ENCODE measurements around the gene TSPAN10. TPM values are rescaled to one million over a fixed set of nuclear protein-coding genes. Genes with fewer than 3 reads are reported as not detected.

TSPAN10 gene
- total and polyA plus RNA-seq, 2 of the 4 experiments (the other 2 are of a cell fraction), result 1.4 to 4.5 TPM

DNA sequence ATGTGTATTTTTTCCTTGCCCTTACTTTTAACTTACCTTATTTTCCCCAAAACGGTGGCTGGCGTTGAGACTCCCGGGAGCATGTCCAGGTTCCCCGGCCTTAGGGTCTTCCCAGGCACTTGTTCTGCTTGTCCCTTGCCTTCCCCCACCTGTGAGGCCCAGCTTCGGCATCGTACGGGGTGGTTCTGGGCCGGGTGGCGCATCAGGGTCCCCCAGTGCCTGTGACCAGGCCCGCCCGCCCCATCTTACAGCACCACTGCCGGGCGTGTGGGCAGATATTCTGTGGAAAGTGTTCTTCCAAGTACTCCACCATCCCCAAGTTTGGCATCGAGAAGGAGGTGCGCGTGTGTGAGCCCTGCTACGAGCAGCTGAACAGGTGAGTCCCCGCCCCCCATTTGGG is 54.2 kb downstream of the TSPAN10 start:
- ChIA-PET CTCF (no interaction called here), POLR2A (ENCODE audit: unreplicated experiment) (no interaction called here)
- Histone ChIP-seq H3K4ac (ENCODE audit: low read depth, low read length) (no peak overlapping the region), H3K14ac (replicated peaks; ENCODE audit: low read depth, low read length) (no peak overlapping the region), H3K9me1 (ENCODE audit: insufficient read depth, low read length) (no peaks in the 10 kb centered on the region), H3K36me3 (ENCODE audit: control insufficient read depth, insufficient read depth, low read length) (peaks cover 95% of the 10 kb centered on the region), H4K20me1 (ENCODE audit: insufficient read depth, low read length) (peaks cover 81% of the 10 kb centered on the region), H3K18ac (ENCODE audit: low read depth, low read length) (no peak overlapping the region), H2AK5ac (ENCODE audit: low read depth, low read length) (no peak overlapping the region), H4K8ac (ENCODE audit: low read depth in 2 of 2, low read length in 2 of 2) (no peak overlapping the region), H3K56ac (ENCODE audit: extremely low read depth, insufficient read depth, low read length) (no peak overlapping the region), H4K5ac (ENCODE audit: low read depth, low read length) (no peak overlapping the region), H3K4me2 (ENCODE audit: low read depth, low read length) (no peak overlapping the region), H3K27me3 (ENCODE audit: control insufficient read depth, insufficient read depth, low read length) (no peaks in the 10 kb centered on the region), H3K4me3 (ENCODE audit: insufficient read depth, low read depth, low read length) (no peak overlapping the region), H3K27ac (ENCODE audit: insufficient read depth, low read length) (no peak overlapping the region), H3K79me1 (ENCODE audit: low read depth in 1 of 2, low read length in 2 of 2) (peaks cover 8 to 49% of the 10 kb centered on the region in 2 experiments), H2BK15ac (ENCODE audit: low read depth, low read length) (no peak overlapping the region), H4K91ac (ENCODE audit: insufficient read depth, low read depth, low read length) (no peak overlapping the region), H2BK5ac (ENCODE audit: low read depth, low read length, poor library complexity, severe bottlenecking) (no peak overlapping the region), H3K9ac (ENCODE audit: low read depth, low read length) (no peak overlapping the region), H2BK20ac (ENCODE audit: low read depth, low read length) (no peak overlapping the region), H3K9me3 (ENCODE audit: control insufficient read depth, insufficient read depth, low read length) (no peaks in the 10 kb centered on the region), H3K23ac (ENCODE audit: low read depth, low read length) (no peak overlapping the region), H2AK9ac (replicated peaks; ENCODE audit: low read depth, low read length, poor library complexity) (no peak overlapping the region), H2BK120ac (ENCODE audit: low read depth, low read length) (no peak overlapping the region), H3K4me1 (ENCODE audit: control insufficient read depth, insufficient read depth, low read length) (no peaks in the 10 kb centered on the region), H2AFZ (replicated peaks; ENCODE audit: low read length, poor library complexity) (no peak overlapping the region)
- TF ChIP-seq MAZ (IDR thresholded peaks at IDR 0.05; ENCODE audit: borderline replicate concordance, low read depth, low read length) (no peak), CHD1 (IDR thresholded peaks at IDR 0.05; ENCODE audit: low read depth, low read length) (no peak), NFE2L2 (IDR thresholded peaks at IDR 0.05; ENCODE audit: low read depth, low read length) (no peak), MAFK (IDR thresholded peaks at IDR 0.05; ENCODE audit: low read depth, low read length) (no peak), CEBPB (IDR thresholded peaks at IDR 0.05; ENCODE audit: low read depth, low read length) (no peak), RCOR1 (IDR thresholded peaks at IDR 0.05; ENCODE audit: insufficient replicate concordance, low read length) (no peak), MXI1 (IDR thresholded peaks at IDR 0.05; ENCODE audit: borderline replicate concordance, low read depth, low read length) (no peak), RAD21 (IDR thresholded peaks at IDR 0.05; ENCODE audit: low read length) (no peak), RFX5 (IDR thresholded peaks at IDR 0.05; ENCODE audit: low read depth, low read length) (no peak)
- TF ChIP-seq, protein P1, sequence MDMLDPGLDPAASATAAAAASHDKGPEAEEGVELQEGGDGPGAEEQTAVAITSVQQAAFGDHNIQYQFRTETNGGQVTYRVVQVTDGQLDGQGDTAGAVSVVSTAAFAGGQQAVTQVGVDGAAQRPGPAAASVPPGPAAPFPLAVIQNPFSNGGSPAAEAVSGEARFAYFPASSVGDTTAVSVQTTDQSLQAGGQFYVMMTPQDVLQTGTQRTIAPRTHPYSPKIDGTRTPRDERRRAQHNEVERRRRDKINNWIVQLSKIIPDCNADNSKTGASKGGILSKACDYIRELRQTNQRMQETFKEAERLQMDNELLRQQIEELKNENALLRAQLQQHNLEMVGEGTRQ (IDR thresholded peaks at IDR 0.05; ENCODE audit: low read depth, low read length), result no peak
- TF ChIP-seq, protein P2, sequence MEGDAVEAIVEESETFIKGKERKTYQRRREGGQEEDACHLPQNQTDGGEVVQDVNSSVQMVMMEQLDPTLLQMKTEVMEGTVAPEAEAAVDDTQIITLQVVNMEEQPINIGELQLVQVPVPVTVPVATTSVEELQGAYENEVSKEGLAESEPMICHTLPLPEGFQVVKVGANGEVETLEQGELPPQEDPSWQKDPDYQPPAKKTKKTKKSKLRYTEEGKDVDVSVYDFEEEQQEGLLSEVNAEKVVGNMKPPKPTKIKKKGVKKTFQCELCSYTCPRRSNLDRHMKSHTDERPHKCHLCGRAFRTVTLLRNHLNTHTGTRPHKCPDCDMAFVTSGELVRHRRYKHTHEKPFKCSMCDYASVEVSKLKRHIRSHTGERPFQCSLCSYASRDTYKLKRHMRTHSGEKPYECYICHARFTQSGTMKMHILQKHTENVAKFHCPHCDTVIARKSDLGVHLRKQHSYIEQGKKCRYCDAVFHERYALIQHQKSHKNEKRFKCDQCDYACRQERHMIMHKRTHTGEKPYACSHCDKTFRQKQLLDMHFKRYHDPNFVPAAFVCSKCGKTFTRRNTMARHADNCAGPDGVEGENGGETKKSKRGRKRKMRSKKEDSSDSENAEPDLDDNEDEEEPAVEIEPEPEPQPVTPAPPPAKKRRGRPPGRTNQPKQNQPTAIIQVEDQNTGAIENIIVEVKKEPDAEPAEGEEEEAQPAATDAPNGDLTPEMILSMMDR (conservative IDR thresholded peaks at IDR 0.05; ENCODE audit: low read depth, low read length), result no peak
- in situ Hi-C loops (cut with MboI; ENCODE audit: low sequenced_read_pairs), result no loop called here
- dilution Hi-C loops (cut with HindIII; ENCODE audit: low sequenced_read_pairs, unreplicated experiment), result no loop called here
- DNase-seq (no peak), ATAC-seq (ENCODE audit: low read depth) (no peak)
- intact Hi-C loops (cut with micrococcal nuclease), result no loop called here
- no TSS peak for BruUV-seq (replicated peaks)
- 100% methylated on average over 5 of the region's 18 CpGs; no CpG with 5 or more reads in 1 of the 2 experiments for WGBS, 2 experiments (ENCODE audit: extremely low coverage in 2 of 2, insufficient read length in 1 of 2)
